ENCODE data around the gene ATRIP.

DNA sequence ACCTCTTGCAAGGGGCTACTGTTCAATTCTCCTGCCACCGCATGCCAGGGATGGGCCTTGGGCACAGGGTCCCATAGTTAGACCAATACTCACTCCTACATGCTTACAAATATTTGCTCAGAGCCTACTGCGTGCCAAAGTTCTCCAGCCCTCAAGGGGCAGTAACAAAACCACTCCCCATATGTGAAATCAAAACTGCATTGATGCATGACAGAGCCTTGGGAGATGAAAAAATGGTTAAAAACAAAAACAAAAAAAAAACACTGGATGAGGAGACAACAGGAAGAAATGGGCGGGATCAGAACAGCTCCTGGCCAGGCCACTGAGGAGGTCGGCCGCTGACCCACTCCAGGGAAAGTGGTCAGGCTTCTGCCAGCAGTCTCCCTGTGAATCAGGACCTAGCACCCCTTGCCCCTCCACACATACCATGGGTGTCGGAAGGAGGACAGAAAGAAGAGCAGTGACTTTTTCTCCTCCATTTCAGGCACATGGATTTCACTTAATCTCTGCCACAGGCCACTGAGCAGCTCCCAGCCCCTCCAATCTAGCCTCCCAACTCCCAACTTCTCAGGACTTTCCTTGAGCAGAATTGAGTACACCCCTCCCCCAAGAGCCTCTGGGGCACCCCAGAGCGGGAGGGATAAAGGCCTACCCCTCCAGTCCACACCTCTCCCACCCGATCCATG is 19.4 kb upstream of the ATRIP start:
- TF ChIP-seq, protein P1, sequence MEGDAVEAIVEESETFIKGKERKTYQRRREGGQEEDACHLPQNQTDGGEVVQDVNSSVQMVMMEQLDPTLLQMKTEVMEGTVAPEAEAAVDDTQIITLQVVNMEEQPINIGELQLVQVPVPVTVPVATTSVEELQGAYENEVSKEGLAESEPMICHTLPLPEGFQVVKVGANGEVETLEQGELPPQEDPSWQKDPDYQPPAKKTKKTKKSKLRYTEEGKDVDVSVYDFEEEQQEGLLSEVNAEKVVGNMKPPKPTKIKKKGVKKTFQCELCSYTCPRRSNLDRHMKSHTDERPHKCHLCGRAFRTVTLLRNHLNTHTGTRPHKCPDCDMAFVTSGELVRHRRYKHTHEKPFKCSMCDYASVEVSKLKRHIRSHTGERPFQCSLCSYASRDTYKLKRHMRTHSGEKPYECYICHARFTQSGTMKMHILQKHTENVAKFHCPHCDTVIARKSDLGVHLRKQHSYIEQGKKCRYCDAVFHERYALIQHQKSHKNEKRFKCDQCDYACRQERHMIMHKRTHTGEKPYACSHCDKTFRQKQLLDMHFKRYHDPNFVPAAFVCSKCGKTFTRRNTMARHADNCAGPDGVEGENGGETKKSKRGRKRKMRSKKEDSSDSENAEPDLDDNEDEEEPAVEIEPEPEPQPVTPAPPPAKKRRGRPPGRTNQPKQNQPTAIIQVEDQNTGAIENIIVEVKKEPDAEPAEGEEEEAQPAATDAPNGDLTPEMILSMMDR (conservative IDR thresholded peaks at IDR 0.05): no peak
- no peak for TF ChIP-seq ZFX (IDR thresholded peaks at IDR 0.05)

All from C4-2B (cell line).